ENCODE results near the gene DRC7. TPM values are rescaled to one million over a fixed set of nuclear protein-coding genes. Genes with fewer than 3 reads are reported as not detected.

Gene DRC7
- total RNA-seq, 1 experiment from 2014 or later = not detected

- no peak for TF ChIP-seq ELF4 (CRISPR knock-in tag; IDR thresholded peaks at IDR 0.05; ENCODE audit: low read depth)
- TF ChIP-seq NFYB (CRISPR knock-in tag; conservative IDR thresholded peaks at IDR 0.05; ENCODE audit: low read depth) = no peak
- TF ChIP-seq ZBTB21 (CRISPR knock-in tag; IDR thresholded peaks at IDR 0.05; ENCODE audit: borderline replicate concordance) = no peak
- no peak for TF ChIP-seq PREB (CRISPR knock-in tag; IDR thresholded peaks at IDR 0.05; ENCODE audit: borderline replicate concordance)
Measured at GRCh38 chr16:57761957-57762356, 67.4 kb downstream of the DRC7 start (continued).

- Mint-ChIP-seq H3K36me3 (no peaks in the 10 kb centered on the region), H3K4me3 (no peak overlapping the region), H3K9me3 (no peaks in the 10 kb centered on the region), H3K4me1 (peaks cover 22% of the 10 kb centered on the region), H3K27ac (no peak overlapping the region; the same call in 1 of the 2 replicates), H3K27me3 (ENCODE audit: low read depth) (no peaks in the 10 kb centered on the region)
- no peak for ATAC-seq
- CTCF ChIA-PET = interaction anchor here (4.9 kb wide), 1 partner anchor 13 kb away, joined by 30 read pairs; no protein-coding TSS in a partner anchor
- no peak for DNase-seq (ENCODE audit: low spot score)
- TF ChIP-seq ZNF263 (CRISPR knock-in tag; IDR thresholded peaks at IDR 0.05; ENCODE audit: low read depth) (no peak), ZNF423 (CRISPR knock-in tag; IDR thresholded peaks at IDR 0.05) (no peak), ZNF121 (CRISPR knock-in tag; IDR thresholded peaks at IDR 0.05) (no peak), ZNF232 (CRISPR knock-in tag; IDR thresholded peaks at IDR 0.05) (no peak), NR3C1 (CRISPR knock-in tag; conservative IDR thresholded peaks at IDR 0.05; ENCODE audit: low read depth) (no peak), EMX1 (CRISPR knock-in tag; IDR thresholded peaks at IDR 0.05) (no peak), ZBTB43 (CRISPR knock-in tag; IDR thresholded peaks at IDR 0.05) (no peak), ZNF138 (CRISPR knock-in tag; conservative IDR thresholded peaks at IDR 0.05) (no peak), TEAD1 (CRISPR knock-in tag; IDR thresholded peaks at IDR 0.05) (no peak), NR1H2 (CRISPR knock-in tag; IDR thresholded peaks at IDR 0.05) (no peak), IRF2 (CRISPR knock-in tag; IDR thresholded peaks at IDR 0.05; ENCODE audit: borderline replicate concordance, low read depth) (no peak), TEAD4 (CRISPR knock-in tag; IDR thresholded peaks at IDR 0.05) (no peak), SP1 (CRISPR knock-in tag; conservative IDR thresholded peaks at IDR 0.05) (no peak)
- TF ChIP-seq, protein P1, sequence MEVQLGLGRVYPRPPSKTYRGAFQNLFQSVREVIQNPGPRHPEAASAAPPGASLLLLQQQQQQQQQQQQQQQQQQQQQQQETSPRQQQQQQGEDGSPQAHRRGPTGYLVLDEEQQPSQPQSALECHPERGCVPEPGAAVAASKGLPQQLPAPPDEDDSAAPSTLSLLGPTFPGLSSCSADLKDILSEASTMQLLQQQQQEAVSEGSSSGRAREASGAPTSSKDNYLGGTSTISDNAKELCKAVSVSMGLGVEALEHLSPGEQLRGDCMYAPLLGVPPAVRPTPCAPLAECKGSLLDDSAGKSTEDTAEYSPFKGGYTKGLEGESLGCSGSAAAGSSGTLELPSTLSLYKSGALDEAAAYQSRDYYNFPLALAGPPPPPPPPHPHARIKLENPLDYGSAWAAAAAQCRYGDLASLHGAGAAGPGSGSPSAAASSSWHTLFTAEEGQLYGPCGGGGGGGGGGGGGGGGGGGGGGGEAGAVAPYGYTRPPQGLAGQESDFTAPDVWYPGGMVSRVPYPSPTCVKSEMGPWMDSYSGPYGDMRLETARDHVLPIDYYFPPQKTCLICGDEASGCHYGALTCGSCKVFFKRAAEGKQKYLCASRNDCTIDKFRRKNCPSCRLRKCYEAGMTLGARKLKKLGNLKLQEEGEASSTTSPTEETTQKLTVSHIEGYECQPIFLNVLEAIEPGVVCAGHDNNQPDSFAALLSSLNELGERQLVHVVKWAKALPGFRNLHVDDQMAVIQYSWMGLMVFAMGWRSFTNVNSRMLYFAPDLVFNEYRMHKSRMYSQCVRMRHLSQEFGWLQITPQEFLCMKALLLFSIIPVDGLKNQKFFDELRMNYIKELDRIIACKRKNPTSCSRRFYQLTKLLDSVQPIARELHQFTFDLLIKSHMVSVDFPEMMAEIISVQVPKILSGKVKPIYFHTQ (CRISPR knock-in tag; IDR thresholded peaks at IDR 0.05) = no peak
- TF ChIP-seq, protein P2, sequence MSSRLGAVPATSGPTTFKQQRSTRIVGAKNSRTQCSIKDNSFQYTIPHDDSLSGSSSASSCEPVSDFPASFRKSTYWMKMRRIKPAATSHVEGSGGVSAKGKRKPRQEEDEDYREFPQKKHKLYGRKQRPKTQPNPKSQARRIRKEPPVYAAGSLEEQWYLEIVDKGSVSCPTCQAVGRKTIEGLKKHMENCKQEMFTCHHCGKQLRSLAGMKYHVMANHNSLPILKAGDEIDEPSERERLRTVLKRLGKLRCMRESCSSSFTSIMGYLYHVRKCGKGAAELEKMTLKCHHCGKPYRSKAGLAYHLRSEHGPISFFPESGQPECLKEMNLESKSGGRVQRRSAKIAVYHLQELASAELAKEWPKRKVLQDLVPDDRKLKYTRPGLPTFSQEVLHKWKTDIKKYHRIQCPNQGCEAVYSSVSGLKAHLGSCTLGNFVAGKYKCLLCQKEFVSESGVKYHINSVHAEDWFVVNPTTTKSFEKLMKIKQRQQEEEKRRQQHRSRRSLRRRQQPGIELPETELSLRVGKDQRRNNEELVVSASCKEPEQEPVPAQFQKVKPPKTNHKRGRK (CRISPR knock-in tag; IDR thresholded peaks at IDR 0.05; ENCODE audit: borderline replicate concordance) = no peak
- TF ChIP-seq, protein P3, sequence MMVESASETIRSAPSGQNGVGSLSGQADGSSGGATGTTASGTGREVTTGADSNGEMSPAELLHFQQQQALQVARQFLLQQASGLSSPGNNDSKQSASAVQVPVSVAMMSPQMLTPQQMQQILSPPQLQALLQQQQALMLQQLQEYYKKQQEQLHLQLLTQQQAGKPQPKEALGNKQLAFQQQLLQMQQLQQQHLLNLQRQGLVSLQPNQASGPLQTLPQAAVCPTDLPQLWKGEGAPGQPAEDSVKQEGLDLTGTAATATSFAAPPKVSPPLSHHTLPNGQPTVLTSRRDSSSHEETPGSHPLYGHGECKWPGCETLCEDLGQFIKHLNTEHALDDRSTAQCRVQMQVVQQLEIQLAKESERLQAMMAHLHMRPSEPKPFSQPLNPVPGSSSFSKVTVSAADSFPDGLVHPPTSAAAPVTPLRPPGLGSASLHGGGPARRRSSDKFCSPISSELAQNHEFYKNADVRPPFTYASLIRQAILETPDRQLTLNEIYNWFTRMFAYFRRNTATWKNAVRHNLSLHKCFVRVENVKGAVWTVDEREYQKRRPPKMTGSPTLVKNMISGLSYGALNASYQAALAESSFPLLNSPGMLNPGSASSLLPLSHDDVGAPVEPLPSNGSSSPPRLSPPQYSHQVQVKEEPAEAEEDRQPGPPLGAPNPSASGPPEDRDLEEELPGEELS (CRISPR knock-in tag; IDR thresholded peaks at IDR 0.05) = no peak
- POLR2A ChIA-PET = no interaction called here
Measured at GRCh38 chr16:57762365-57763040, 67.9 kb downstream of the DRC7 start.

Measured in WTC11 (cell line).